ENCODE results near the gene NIPA2.

Gene NIPA2

GRCh38 chr15:22880981-22881738 lies 42.7 kb downstream of the NIPA2 start:
- Mint-ChIP-seq H3K27ac (no peak overlapping the region), H3K4me3 (no peak overlapping the region), H3K36me3 (peaks cover 2% of the 10 kb centered on the region), H3K9me3 (no peaks in the 10 kb centered on the region), H3K4me1 (no peaks in the 10 kb centered on the region), H3K27me3 (no peaks in the 10 kb centered on the region)

GRCh38 chr15:22881739-22882440 lies 43.4 kb downstream of the NIPA2 start:
- H3K4me1 Mint-ChIP-seq: no peaks in the 10 kb centered on the region
- no peaks in the 10 kb centered on the region for H3K27me3 Mint-ChIP-seq
- no peak overlapping the region for H3K27ac Mint-ChIP-seq
- H3K36me3 Mint-ChIP-seq: peaks cover 2% of the 10 kb centered on the region
- H3K9me3 Mint-ChIP-seq: no peaks in the 10 kb centered on the region
- H3K4me3 Mint-ChIP-seq: no peak overlapping the region

- no peaks in the 10 kb centered on the region for H3K9me3 Mint-ChIP-seq
- no peaks in the 10 kb centered on the region for H3K27me3 Mint-ChIP-seq
- H3K36me3 Mint-ChIP-seq: peaks cover 2% of the 10 kb centered on the region
- H3K27ac Mint-ChIP-seq: no peak overlapping the region
- H3K4me3 Mint-ChIP-seq: no peak overlapping the region
- H3K4me1 Mint-ChIP-seq: no peaks in the 10 kb centered on the region
Observed at GRCh38 chr15:22883196-22883595, 44.7 kb downstream of the NIPA2 start.

GRCh38 chr15:22884344-22884743 lies 45.9 kb downstream of the NIPA2 start:
- H3K4me3 Mint-ChIP-seq: no peak overlapping the region
- H3K36me3 Mint-ChIP-seq: peaks cover 2% of the 10 kb centered on the region
- no peaks in the 10 kb centered on the region for H3K27me3 Mint-ChIP-seq
- H3K9me3 Mint-ChIP-seq: no peaks in the 10 kb centered on the region
- H3K27ac Mint-ChIP-seq: no peak overlapping the region
- H3K4me1 Mint-ChIP-seq: no peaks in the 10 kb centered on the region

- Mint-ChIP-seq H3K4me1 (no peaks in the 10 kb centered on the region), H3K27ac (no peak overlapping the region), H3K36me3 (peaks cover 2% of the 10 kb centered on the region), H3K27me3 (no peaks in the 10 kb centered on the region), H3K9me3 (no peaks in the 10 kb centered on the region), H3K4me3 (no peak overlapping the region)
Observed at GRCh38 chr15:22885120-22885519, 46.7 kb downstream of the NIPA2 start.

- no peaks in the 10 kb centered on the region for H3K9me3 Mint-ChIP-seq
- no peaks in the 10 kb centered on the region for H3K4me1 Mint-ChIP-seq
- H3K36me3 Mint-ChIP-seq: no peaks in the 10 kb centered on the region
- H3K4me3 Mint-ChIP-seq: no peak overlapping the region
- no peaks in the 10 kb centered on the region for H3K27me3 Mint-ChIP-seq
- no peak overlapping the region for H3K27ac Mint-ChIP-seq
Observed at GRCh38 chr15:22887157-22887951, 48.9 kb downstream of the NIPA2 start.

- Mint-ChIP-seq H3K4me3 (no peak overlapping the region), H3K9me3 (no peaks in the 10 kb centered on the region), H3K27ac (no peak overlapping the region), H3K4me1 (no peaks in the 10 kb centered on the region), H3K36me3 (no peaks in the 10 kb centered on the region), H3K27me3 (no peaks in the 10 kb centered on the region)
Observed at GRCh38 chr15:22888120-22888859, 49.8 kb downstream of the NIPA2 start.

- Mint-ChIP-seq H3K4me3 (no peak overlapping the region), H3K27me3 (no peaks in the 10 kb centered on the region), H3K36me3 (no peaks in the 10 kb centered on the region), H3K9me3 (no peaks in the 10 kb centered on the region), H3K27ac (no peak overlapping the region), H3K4me1 (no peaks in the 10 kb centered on the region)
Observed at GRCh38 chr15:22889146-22889818, 50.8 kb downstream of the NIPA2 start.

- no peaks in the 10 kb centered on the region for H3K4me1 Mint-ChIP-seq
- H3K4me3 Mint-ChIP-seq: no peak overlapping the region
- H3K9me3 Mint-ChIP-seq: no peaks in the 10 kb centered on the region
- no peak overlapping the region for H3K27ac Mint-ChIP-seq
- H3K27me3 Mint-ChIP-seq: no peaks in the 10 kb centered on the region
- no peaks in the 10 kb centered on the region for H3K36me3 Mint-ChIP-seq
Observed at GRCh38 chr15:22890296-22890695, 51.8 kb downstream of the NIPA2 start.

- H3K4me1 Mint-ChIP-seq: no peaks in the 10 kb centered on the region
- peak overlapping the region; percentile 8 for H3K27ac Mint-ChIP-seq
- H3K27me3 Mint-ChIP-seq: no peaks in the 10 kb centered on the region
- no peak overlapping the region for H3K4me3 Mint-ChIP-seq
- no peaks in the 10 kb centered on the region for H3K9me3 Mint-ChIP-seq
- H3K36me3 Mint-ChIP-seq: no peaks in the 10 kb centered on the region
Observed at GRCh38 chr15:22891426-22892210, 53.2 kb downstream of the NIPA2 start.

- Mint-ChIP-seq H3K9me3 (no peaks in the 10 kb centered on the region), H3K4me3 (no peak overlapping the region), H3K4me1 (no peaks in the 10 kb centered on the region), H3K27me3 (no peaks in the 10 kb centered on the region), H3K36me3 (no peaks in the 10 kb centered on the region), H3K27ac (no peak overlapping the region)
Observed at GRCh38 chr15:22892333-22892732, 53.9 kb downstream of the NIPA2 start.

GRCh38 chr15:22893081-22893480 lies 54.6 kb downstream of the NIPA2 start:
- Mint-ChIP-seq H3K27me3 (no peaks in the 10 kb centered on the region), H3K36me3 (no peaks in the 10 kb centered on the region), H3K27ac (no peak overlapping the region), H3K4me3 (no peak overlapping the region), H3K4me1 (no peaks in the 10 kb centered on the region), H3K9me3 (no peaks in the 10 kb centered on the region)

- H3K27ac Mint-ChIP-seq: no peak overlapping the region
- H3K4me1 Mint-ChIP-seq: no peaks in the 10 kb centered on the region
- H3K36me3 Mint-ChIP-seq: no peaks in the 10 kb centered on the region
- no peaks in the 10 kb centered on the region for H3K9me3 Mint-ChIP-seq
- no peaks in the 10 kb centered on the region for H3K27me3 Mint-ChIP-seq
- H3K4me3 Mint-ChIP-seq: no peak overlapping the region
Observed at GRCh38 chr15:22893881-22894280, 55.4 kb downstream of the NIPA2 start.

GRCh38 chr15:22895465-22896190 lies 57.2 kb downstream of the NIPA2 start:
- H3K9me3 Mint-ChIP-seq: no peaks in the 10 kb centered on the region
- H3K4me3 Mint-ChIP-seq: no peak overlapping the region
- H3K4me1 Mint-ChIP-seq: no peaks in the 10 kb centered on the region
- no peaks in the 10 kb centered on the region for H3K36me3 Mint-ChIP-seq
- H3K27ac Mint-ChIP-seq: no peak overlapping the region
- no peaks in the 10 kb centered on the region for H3K27me3 Mint-ChIP-seq
